WTC11 (cell line): ENCODE measurements around the gene GALP. TPM values are rescaled to one million over a fixed set of nuclear protein-coding genes. Genes with fewer than 3 reads are reported as not detected.

Source experiments
- ATAC-seq: fragments of 200-7000 bp; cut with Tn5 transposase; 2 replicates; pipeline ENCODE4 v1.10.0; 2021; ENCODE audit warnings: mild to moderate bottlenecking, moderate library complexity
- CTCF ChIA-PET: fragments of 300-600 bp; sonication (Branson Sonifier 250); formaldehyde crosslinking; loops from one replicate; lab custom pipeline; 2021; ENCODE audit warnings: antibody characterized with exemption; lab: Charles Lee
- POLR2A ChIA-PET: fragments of 350-600 bp; sonication (Branson Sonifier 250); formaldehyde crosslinking; loops from one replicate; lab custom pipeline; 2021; ENCODE audit warnings: antibody characterized with exemption; lab: Charles Lee
- DNase-seq: peaks from one replicate; pipeline ENCODE4 v3.0.0; 2021; ENCODE audit warnings: low spot score
- H3K27ac Mint-ChIP-seq: 2 replicates; pipeline ENCODE4 v1.8.0; 2021; ENCODE audit warnings: mixed read lengths
- H3K27me3 Mint-ChIP-seq: 2 replicates; pipeline ENCODE4 v1.8.0; 2021; ENCODE audit warnings: low read depth, mild to moderate bottlenecking, moderate library complexity, mixed read lengths
- H3K36me3 Mint-ChIP-seq: 2 replicates; pipeline ENCODE4 v1.8.0; 2021; ENCODE audit warnings: mixed read lengths
- H3K4me1 Mint-ChIP-seq: 2 replicates; pipeline ENCODE4 v1.8.0; 2022; ENCODE audit warnings: mixed read lengths
- H3K4me3 Mint-ChIP-seq: 2 replicates; pipeline ENCODE4 v1.8.0; 2021; ENCODE audit warnings: mild to moderate bottlenecking, moderate library complexity, mixed read lengths
- H3K9me3 Mint-ChIP-seq: 2 replicates; pipeline ENCODE4 v1.8.0; 2021; ENCODE audit warnings: mixed read lengths
- CREM ChIP-seq: sonication (generic); formaldehyde crosslinking; IDR thresholded peaks from 2 replicates; pipeline ENCODE4 v1.8.1; 2022; ENCODE audit warnings: mild to moderate bottlenecking, missing genetic modification reagents, moderate library complexity
- EMX1 ChIP-seq: fragments of 250-450 bp; sonication (Bioruptor Pico); IDR thresholded peaks from 2 replicates; pipeline ENCODE4 v1.8.0; 2021; ENCODE audit warnings: mild to moderate bottlenecking
- ETV6 ChIP-seq: sonication (generic); formaldehyde crosslinking; IDR thresholded peaks from 2 replicates; pipeline ENCODE4 v1.8.1; 2022; ENCODE audit warnings: mild to moderate bottlenecking, missing genetic modification reagents
- FOXP1 ChIP-seq: sonication (generic); formaldehyde crosslinking; IDR thresholded peaks from 2 replicates; pipeline ENCODE4 v1.8.0; 2022; ENCODE audit warnings: missing genetic modification reagents, mild to moderate bottlenecking, moderate library complexity, borderline replicate concordance
- GRHL2 ChIP-seq: fragments of 250-450 bp; sonication (Bioruptor Pico); IDR thresholded peaks from 2 replicates; pipeline ENCODE4 v1.8.0; 2022; ENCODE audit warnings: mild to moderate bottlenecking, moderate library complexity; ENCODE audit not compliant: insufficient replicate concordance, severe bottlenecking
- MYBL2 ChIP-seq: sonication (generic); formaldehyde crosslinking; IDR thresholded peaks from 2 replicates; pipeline ENCODE4 v1.8.1; 2023; ENCODE audit warnings: mild to moderate bottlenecking, moderate library complexity, missing genetic modification reagents
- NFE2L1 ChIP-seq: sonication (generic); formaldehyde crosslinking; IDR thresholded peaks from 2 replicates; pipeline ENCODE4 v1.8.1; 2023; ENCODE audit warnings: missing genetic modification reagents
- NR1H2 ChIP-seq: sonication (generic); formaldehyde crosslinking; IDR thresholded peaks from 2 replicates; pipeline ENCODE4 v1.9.0; 2021; ENCODE audit warnings: mild to moderate bottlenecking, moderate library complexity, missing genetic modification reagents
- NR2C2 ChIP-seq: sonication (generic); formaldehyde crosslinking; IDR thresholded peaks from 2 replicates; pipeline ENCODE4 v1.8.0; 2022; ENCODE audit warnings: mild to moderate bottlenecking, missing genetic modification reagents
- PRDM15 ChIP-seq: sonication (generic); formaldehyde crosslinking; IDR thresholded peaks from 2 replicates; pipeline ENCODE4 v1.8.0; 2022; ENCODE audit warnings: missing genetic modification reagents
- PRRX2 ChIP-seq: fragments of 250-450 bp; sonication (Bioruptor Pico); IDR thresholded peaks from 2 replicates; pipeline ENCODE4 v1.8.0; 2021; ENCODE audit warnings: mild to moderate bottlenecking
- SMAD3 ChIP-seq: sonication (generic); formaldehyde crosslinking; IDR thresholded peaks from 2 replicates; pipeline ENCODE4 v1.8.0; 2022; ENCODE audit warnings: missing genetic modification reagents, mild to moderate bottlenecking, borderline replicate concordance
- SMAD4 ChIP-seq: sonication (generic); formaldehyde crosslinking; IDR thresholded peaks from 2 replicates; pipeline ENCODE4 v1.8.0; 2022; ENCODE audit warnings: mild to moderate bottlenecking, missing genetic modification reagents
- SOX15 ChIP-seq: fragments of 250-450 bp; sonication (Bioruptor Pico); IDR thresholded peaks from 2 replicates; pipeline ENCODE4 v1.9.0; 2021; ENCODE audit warnings: mild to moderate bottlenecking
- SP1 ChIP-seq: sonication (generic); formaldehyde crosslinking; conservative IDR thresholded peaks from 2 replicates; pipeline ENCODE4 v1.8.1; 2022; ENCODE audit warnings: missing genetic modification reagents
- TEAD4 ChIP-seq: sonication (generic); formaldehyde crosslinking; IDR thresholded peaks from 2 replicates; pipeline ENCODE4 v1.8.0; 2022; ENCODE audit warnings: mild to moderate bottlenecking, missing genetic modification reagents
- USF1 ChIP-seq: sonication (generic); formaldehyde crosslinking; IDR thresholded peaks from 2 replicates; pipeline ENCODE4 v1.8.0; 2022; ENCODE audit warnings: mild to moderate bottlenecking, missing genetic modification reagents
- ZNF219 ChIP-seq: sonication (generic); formaldehyde crosslinking; IDR thresholded peaks from 2 replicates; pipeline ENCODE4 v1.8.0; 2023; ENCODE audit warnings: missing genetic modification reagents, mild to moderate bottlenecking, borderline replicate concordance
- ZNF263 ChIP-seq: sonication (generic); formaldehyde crosslinking; IDR thresholded peaks from 2 replicates; pipeline ENCODE4 v1.8.1; 2022; ENCODE audit warnings: low read depth, mild to moderate bottlenecking, moderate library complexity, missing genetic modification reagents
- total RNA-seq: library from RNA; stranded (reverse); gene quantifications from 3 replicates; pipeline ENCODE4 v1.2.3, GENCODE V29; 2021
- TF ChIP-seq, protein P1 (sequence below): fragments of 250-450 bp; sonication (Bioruptor Pico); IDR thresholded peaks from 2 replicates; pipeline ENCODE4 v1.9.0; 2021; ENCODE audit warnings: mild to moderate bottlenecking
- TF ChIP-seq, protein P2 (sequence below): sonication (generic); formaldehyde crosslinking; IDR thresholded peaks from 2 replicates; pipeline ENCODE4 v1.8.0; 2022; ENCODE audit warnings: mild to moderate bottlenecking, missing genetic modification reagents
- TF ChIP-seq, protein P3 (sequence below): sonication (generic); formaldehyde crosslinking; IDR thresholded peaks from 2 replicates; pipeline ENCODE4 v1.8.1; 2022; ENCODE audit warnings: low read depth, mild to moderate bottlenecking, moderate library complexity, missing genetic modification reagents, borderline replicate concordance
- TF ChIP-seq, protein P4 (sequence below): sonication (generic); formaldehyde crosslinking; IDR thresholded peaks from 2 replicates; pipeline ENCODE4 v1.8.1; 2023; ENCODE audit warnings: mild to moderate bottlenecking, moderate library complexity, missing genetic modification reagents
- TF ChIP-seq, protein P5 (sequence below): fragments of 250-450 bp; sonication (Bioruptor Pico); IDR thresholded peaks from 2 replicates; pipeline ENCODE4 v2.1.2; 2022; ENCODE audit warnings: mild to moderate bottlenecking, moderate library complexity

The GALP gene
- total RNA-seq, 1 experiment from 2014 or later, result not detected

- Mint-ChIP-seq H3K27ac (0 out of 2 replicates have a peak overlapping the region, but pooled peaks have one; percentile 63), H3K9me3 (no peaks in the 10 kb centered on the region), H3K36me3 (no peaks in the 10 kb centered on the region), H3K27me3 (peaks cover 15% of the 10 kb centered on the region), H3K4me1 (peaks cover 15% of the 10 kb centered on the region), H3K4me3 (peak overlapping the region; percentile 57)
- DNase-seq (peak; percentile 72), ATAC-seq (peak; percentile 77)
- CTCF ChIA-PET, result interaction anchor here (0.8 to 2.4 kb wide), 9 partner anchors 11 to 151 kb away, joined by 3 to 13 read pairs (median 4); no protein-coding TSS in a partner anchor
- POLR2A ChIA-PET, result no interaction called here
- TF ChIP-seq SMAD4 (CRISPR knock-in tag) (no peak), ETV6 (CRISPR knock-in tag) (no peak), MYBL2 (CRISPR knock-in tag) (no peak), SOX15 (CRISPR knock-in tag) (no peak), SMAD3 (CRISPR knock-in tag) (no peak), PRDM15 (no peak), NR2C2 (CRISPR knock-in tag) (no peak), SP1 (CRISPR knock-in tag) (0 out of 2 replicates have a peak, but pooled peaks have one; percentile 22), FOXP1 (CRISPR knock-in tag) (peak; percentile 16; the same call in 1 of the 2 replicates), NR1H2 (CRISPR knock-in tag) (no peak), PRRX2 (CRISPR knock-in tag) (no peak), ZNF219 (CRISPR knock-in tag) (peak; percentile 46; the same call in 1 of the 2 replicates), CREM (0 out of 2 replicates have a peak, but pooled peaks have one; percentile 19), ZNF263 (no peak), GRHL2 (CRISPR knock-in tag) (no peak), EMX1 (no peak), NFE2L1 (peak; percentile 40; the same call in 1 of the 2 replicates), USF1 (0 out of 2 replicates have a peak, but pooled peaks have one; percentile 26), TEAD4 (CRISPR knock-in tag) (no peak)
- TF ChIP-seq, protein P1, sequence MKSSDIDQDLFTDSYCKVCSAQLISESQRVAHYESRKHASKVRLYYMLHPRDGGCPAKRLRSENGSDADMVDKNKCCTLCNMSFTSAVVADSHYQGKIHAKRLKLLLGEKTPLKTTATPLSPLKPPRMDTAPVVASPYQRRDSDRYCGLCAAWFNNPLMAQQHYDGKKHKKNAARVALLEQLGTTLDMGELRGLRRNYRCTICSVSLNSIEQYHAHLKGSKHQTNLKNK (CRISPR knock-in tag), result no peak
- TF ChIP-seq, protein P2, sequence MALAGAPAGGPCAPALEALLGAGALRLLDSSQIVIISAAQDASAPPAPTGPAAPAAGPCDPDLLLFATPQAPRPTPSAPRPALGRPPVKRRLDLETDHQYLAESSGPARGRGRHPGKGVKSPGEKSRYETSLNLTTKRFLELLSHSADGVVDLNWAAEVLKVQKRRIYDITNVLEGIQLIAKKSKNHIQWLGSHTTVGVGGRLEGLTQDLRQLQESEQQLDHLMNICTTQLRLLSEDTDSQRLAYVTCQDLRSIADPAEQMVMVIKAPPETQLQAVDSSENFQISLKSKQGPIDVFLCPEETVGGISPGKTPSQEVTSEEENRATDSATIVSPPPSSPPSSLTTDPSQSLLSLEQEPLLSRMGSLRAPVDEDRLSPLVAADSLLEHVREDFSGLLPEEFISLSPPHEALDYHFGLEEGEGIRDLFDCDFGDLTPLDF (CRISPR knock-in tag), result no peak
- TF ChIP-seq, protein P3, sequence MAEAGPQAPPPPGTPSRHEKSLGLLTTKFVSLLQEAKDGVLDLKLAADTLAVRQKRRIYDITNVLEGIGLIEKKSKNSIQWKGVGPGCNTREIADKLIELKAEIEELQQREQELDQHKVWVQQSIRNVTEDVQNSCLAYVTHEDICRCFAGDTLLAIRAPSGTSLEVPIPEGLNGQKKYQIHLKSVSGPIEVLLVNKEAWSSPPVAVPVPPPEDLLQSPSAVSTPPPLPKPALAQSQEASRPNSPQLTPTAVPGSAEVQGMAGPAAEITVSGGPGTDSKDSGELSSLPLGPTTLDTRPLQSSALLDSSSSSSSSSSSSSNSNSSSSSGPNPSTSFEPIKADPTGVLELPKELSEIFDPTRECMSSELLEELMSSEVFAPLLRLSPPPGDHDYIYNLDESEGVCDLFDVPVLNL (CRISPR knock-in tag), result peak; percentile 73; the same call in 1 of the 2 replicates
- TF ChIP-seq, protein P4, sequence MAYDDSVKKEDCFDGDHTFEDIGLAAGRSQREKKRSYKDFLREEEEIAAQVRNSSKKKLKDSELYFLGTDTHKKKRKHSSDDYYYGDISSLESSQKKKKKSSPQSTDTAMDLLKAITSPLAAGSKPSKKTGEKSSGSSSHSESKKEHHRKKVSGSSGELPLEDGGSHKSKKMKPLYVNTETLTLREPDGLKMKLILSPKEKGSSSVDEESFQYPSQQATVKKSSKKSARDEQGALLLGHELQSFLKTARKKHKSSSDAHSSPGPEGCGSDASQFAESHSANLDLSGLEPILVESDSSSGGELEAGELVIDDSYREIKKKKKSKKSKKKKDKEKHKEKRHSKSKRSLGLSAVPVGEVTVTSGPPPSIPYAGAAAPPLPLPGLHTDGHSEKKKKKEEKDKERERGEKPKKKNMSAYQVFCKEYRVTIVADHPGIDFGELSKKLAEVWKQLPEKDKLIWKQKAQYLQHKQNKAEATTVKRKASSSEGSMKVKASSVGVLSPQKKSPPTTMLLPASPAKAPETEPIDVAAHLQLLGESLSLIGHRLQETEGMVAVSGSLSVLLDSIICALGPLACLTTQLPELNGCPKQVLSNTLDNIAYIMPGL (CRISPR knock-in tag), result peak; percentile 66; the same call in 1 of the 2 replicates
- TF ChIP-seq, protein P5, sequence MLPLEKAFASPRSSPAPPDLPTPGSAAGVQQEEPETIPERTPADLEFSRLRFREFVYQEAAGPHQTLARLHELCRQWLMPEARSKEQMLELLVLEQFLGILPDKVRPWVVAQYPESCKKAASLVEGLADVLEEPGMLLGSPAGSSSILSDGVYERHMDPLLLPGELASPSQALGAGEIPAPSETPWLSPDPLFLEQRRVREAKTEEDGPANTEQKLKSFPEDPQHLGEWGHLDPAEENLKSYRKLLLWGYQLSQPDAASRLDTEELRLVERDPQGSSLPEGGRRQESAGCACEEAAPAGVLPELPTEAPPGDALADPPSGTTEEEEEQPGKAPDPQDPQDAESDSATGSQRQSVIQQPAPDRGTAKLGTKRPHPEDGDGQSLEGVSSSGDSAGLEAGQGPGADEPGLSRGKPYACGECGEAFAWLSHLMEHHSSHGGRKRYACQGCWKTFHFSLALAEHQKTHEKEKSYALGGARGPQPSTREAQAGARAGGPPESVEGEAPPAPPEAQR (CRISPR knock-in tag), result no peak
Measured at GRCh38 chr19:56217039-56217949, 41.5 kb downstream of the GALP start.
